ENCODE results near the gene KCTD21.

KCTD21 gene

GRCh38 chr11:78170874-78171549, 17.4 kb downstream of the KCTD21 start:
- no peak for DNase-seq

GRCh38 chr11:78170413-78170812, 18.0 kb downstream of the KCTD21 start:
- no peak for DNase-seq

GRCh38 chr11:78168539-78169477, 19.6 kb downstream of the KCTD21 start:
- DNase-seq = peak; percentile 56

DNA sequence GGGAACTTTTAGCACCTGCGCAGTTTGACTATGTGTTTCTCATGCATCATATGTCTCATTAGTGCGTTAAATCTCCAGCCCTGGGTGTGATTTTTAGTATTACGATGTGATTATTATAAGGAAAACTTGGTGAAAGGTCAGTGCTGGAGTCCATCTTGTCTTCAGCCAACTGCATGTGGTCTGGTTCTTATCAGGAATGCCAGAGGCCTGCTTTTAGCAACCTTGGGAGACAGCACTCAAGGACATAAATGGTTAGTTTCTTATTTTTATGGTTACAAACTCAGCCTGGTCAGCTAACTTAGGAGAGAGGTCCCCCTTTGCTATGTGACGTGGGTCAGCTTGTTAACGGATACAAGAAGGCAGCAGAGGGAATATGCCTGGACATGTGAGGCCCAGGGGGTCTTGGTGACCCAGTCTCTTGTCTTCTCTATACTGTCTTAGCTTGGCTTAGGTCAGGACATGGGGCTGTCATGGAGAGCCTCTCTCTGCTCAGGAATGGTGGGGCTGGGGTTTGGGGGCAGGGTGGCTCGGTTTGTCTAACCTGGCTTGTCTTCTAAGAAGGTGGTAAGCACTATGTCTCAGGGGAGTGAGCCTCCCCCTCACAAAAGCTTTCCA, 21.5 kb downstream of the KCTD21 start:
- no peak for DNase-seq

- DNase-seq = no peak
These were observed 24.0 kb downstream of the KCTD21 start for GRCh38 chr11:78164471-78164870.

DNA sequence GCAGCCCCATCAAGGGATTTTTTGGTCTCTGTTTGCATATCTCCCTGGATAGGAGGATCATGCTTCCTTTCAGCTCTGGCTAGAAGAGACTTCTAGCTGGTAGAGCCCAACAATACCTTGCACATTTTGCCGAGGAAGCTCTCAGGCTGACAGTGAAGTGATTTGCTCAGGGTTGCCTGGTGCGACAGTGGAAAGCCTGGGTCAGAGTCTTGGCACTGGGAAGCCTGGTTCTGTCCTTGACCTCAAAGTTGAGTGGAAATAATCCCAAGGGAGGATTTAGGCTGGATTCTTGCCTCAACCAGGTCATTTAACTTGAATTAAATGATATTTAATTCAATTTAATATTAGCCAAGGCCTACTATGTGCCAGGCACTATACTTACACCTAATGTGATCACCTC, 24.6 kb downstream of the KCTD21 start:
- DNase-seq = no peak

- peak; percentile 49 for DNase-seq
These were observed 26.5 kb downstream of the KCTD21 start for GRCh38 chr11:78161962-78162371.

DNA sequence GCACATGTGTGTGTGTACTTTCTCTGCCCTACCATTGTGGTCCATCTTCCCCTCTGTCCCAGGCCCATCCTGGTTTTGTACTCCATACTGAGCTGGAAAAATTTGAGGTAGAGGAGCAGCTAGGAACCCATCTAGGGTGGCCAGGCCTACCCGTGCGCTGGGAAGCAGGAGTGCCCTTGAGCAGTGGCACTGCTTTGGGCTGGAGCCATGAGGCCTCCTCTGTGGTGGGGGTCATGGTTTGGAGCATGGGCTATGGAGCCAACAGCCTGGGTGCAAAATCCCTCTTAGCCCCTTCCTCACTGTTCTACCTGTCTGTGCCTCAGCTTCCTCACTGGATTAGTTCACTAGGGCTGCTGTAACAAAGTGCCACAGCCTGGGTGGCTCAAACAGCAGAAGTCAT, 27.1 kb downstream of the KCTD21 start:
- no peak for DNase-seq

DNA sequence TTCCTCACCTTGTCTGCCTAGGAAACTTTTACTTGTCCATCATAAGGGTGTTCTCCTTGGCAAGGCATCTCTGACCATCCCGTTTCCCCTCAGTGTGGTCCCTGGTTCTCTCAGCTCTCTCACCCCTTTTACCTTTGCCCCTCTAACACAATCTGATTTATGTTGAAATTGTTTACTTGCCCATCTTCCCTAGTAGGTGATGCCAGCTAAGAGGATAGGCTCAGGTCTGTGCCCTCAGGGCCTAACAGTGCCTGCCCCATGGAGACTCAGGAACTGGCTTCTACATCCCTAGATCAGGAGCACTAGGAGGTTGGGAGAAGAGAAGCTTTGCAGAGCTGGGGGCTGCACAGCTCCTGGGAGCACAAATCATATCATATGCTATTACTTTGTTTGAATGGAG, 27.9 kb downstream of the KCTD21 start:
- no peak for DNase-seq

- DNase-seq = no peak
These were observed 29.3 kb downstream of the KCTD21 start for GRCh38 chr11:78158987-78159652.

DNA sequence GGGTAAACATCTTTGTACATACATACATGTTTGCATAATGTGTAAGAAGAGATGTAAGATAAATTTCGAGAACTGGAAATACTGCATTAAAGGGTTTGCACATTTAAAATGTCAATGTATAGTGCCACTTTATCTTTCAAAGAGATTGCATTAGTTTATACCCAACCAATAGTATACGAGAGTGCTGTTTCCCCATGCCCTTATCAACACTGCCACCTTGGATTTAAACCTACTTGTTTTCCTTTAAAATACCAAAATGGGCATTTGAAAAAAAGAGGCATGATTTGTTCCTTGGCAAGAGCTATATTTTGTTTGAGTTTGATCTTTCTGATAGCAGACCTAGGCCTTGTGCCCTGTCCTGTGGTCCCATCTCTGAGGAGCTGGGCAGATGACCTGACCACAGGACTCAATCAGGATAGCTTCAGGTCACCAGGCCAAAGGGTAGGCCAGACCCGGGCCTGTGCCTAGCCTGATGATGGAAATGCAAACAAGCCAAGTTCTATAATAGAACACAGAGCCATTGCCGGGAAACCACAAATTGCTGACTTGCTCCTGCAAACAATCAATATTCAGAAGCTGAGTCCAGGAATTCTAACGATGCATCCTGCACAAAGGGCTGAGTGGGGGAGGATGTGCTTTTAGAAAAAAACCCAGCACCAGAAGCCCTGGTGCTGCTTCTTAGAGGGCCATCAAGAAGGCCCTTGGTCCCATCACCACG, 32.1 kb downstream of the KCTD21 start:
- no peak for DNase-seq

GRCh38 chr11:78151804-78152203, 36.6 kb downstream of the KCTD21 start:
- DNase-seq = no peak

DNA sequence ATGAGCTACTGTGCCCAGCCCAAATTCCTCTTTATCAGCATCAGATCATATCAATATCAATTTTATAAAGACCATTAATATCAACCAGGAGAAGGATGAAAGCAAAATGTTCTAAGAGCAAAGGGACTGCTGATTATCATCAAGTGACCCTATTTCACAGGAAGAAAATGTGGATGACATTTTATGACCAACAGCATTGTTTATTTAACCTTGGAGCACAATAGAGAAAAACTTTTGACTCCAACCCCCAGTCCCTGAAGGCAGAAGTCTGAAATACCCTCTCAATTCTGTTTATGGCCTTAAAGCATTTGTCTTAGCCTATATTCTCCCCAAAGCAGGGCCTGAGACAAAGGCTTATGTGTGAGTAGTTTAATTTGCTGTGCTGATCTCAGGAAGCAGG, 37.7 kb downstream of the KCTD21 start:
- no peak for DNase-seq

DNA sequence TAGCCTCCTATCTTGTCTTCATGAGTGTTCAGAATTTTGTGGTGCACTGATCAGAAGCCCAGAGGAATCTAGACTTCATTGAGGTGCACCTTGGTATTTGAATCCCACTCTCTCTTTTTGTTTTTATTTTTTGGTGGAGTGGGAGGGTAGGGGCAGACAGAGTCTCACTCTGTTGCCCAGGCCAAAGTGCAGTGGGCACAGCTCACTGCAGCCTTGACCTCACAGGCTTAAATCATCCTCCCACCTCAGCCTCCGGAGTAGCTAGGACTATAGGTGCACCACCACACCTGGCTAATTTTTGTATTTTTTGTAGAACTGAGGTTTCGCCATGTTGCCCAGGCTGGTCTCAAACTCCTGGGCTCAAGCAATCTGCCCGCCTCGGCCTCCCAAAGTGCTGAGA, 38.1 kb downstream of the KCTD21 start:
- no peak for DNase-seq

DNA sequence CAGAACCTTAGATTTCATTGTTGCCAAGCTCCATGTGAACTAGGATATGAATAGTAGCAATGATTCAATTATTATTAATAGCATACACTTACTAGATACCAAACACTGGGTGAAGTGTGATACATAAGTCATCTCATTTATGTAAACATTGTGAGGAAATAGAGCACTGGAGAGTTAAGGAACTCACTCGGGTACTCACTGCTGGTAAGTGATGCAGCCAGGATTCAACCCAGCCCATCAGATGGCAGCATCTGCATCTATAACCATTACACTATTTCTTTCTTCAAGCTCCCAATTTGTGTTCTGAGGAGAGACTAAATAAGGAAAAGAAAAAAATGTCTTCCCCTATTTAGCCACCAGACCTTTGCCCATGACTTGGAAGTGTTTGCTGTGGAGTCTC, 38.8 kb downstream of the KCTD21 start:
- no peak for DNase-seq

- no peak for DNase-seq
These were observed 40.6 kb downstream of the KCTD21 start for GRCh38 chr11:78147807-78148206.

GRCh38 chr11:78145511-78146025, 42.9 kb downstream of the KCTD21 start:
- no peak for DNase-seq

- no peak for DNase-seq
These were observed 47.9 kb downstream of the KCTD21 start for GRCh38 chr11:78140392-78141077.

DNA sequence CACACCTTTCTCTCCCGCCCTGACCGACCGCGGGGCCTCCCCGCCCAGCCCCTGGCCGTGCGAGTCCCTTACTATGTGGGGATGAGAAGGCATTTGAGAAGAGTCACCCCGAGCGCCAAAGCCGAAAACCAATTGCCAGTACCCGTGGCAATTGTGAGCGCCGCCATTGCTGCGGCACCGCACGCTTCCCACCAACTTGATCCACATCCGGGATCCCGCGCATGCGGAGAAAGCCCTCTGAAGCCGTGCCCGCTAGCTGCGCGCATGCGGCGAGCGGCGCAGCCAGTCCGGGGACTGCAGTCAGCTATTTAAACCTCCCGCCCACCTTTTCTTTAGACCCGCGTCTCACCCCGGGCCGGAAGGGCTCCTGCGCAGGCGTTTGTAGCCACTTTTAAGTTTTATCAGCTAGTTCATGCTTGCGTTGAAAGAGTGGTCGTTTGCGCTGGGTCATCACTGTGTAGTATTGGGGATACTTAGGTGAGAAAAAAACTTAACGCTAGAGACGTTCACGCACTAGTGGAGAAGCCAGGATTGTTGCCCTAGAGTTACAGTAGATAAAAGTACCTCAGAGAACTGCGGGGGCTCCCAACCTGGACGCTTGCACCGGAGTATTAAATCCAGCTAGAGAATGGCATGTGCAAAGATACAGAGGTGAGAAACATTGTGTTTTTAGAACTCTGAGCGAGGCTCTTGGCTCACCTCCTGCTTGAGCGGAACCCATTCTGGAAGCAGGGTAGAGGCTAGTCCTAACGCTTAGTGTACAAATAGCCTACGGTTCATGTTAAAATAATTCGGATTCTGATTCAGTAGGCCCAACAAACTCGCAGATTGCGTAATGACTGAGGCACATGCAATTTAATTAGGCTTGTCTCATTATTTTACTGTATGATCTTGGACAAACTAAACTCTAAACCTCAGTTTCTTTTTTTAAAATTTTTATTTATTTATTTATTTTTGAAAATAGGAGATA, 48.7 kb downstream of the KCTD21 start, which contains the start of gene ALG8:
Gene ALG8 (minus strand): TSS at position 205 of the 970 bp plus-strand sequence. CDS start 38 bp downstream, at position 167.
- peak; percentile 98 for DNase-seq
